ENCODE measurements around the gene SEC14L6. TPM values are rescaled to one million over a fixed set of nuclear protein-coding genes. Genes with fewer than 3 reads are reported as not detected.
"Not testable (repeated sequence)": the region's sequence is repeated elsewhere in the genome, so short reads cannot be mapped to it uniquely, and the experiment has no call there.

SEC14L6 gene
- total RNA-seq, 4 donors from 2014 or later = 7.7 to 72.1 (median 45.0) TPM

GRCh38 chr22:30564045-30564760 lies 17.7 kb upstream of the SEC14L6 start:
- intact Hi-C loops (cut with DNase I; ENCODE audit: low total_unique reads) = no loop called here
- TF ChIP-seq POLR2A (IDR thresholded peaks at IDR 0.05) (no peak), CTCF (IDR thresholded peaks at IDR 0.05) (no peak)
- DNase-seq (ENCODE audit: low spot score in 2 of 2) = no peak
- WGBS, 2 donors = 71 to 77% methylated on average over 8 of the region's 8 CpGs
- no peak overlapping the region for H3K4me3 ChIP-seq (ENCODE audit: low read depth, poor library complexity, severe bottlenecking)

GRCh38 chr22:30562366-30562765 lies 15.8 kb upstream of the SEC14L6 start:
- intact Hi-C loops (cut with DNase I; ENCODE audit: low total_unique reads) = no loop called here
- DNase-seq (ENCODE audit: low spot score in 2 of 2) = no peak
- WGBS, 2 donors = 45 to 49% methylated on average over 6 of the region's 6 CpGs
- no peak overlapping the region for H3K4me3 ChIP-seq (ENCODE audit: low read depth, poor library complexity, severe bottlenecking)
- TF ChIP-seq CTCF (IDR thresholded peaks at IDR 0.05) = no peak
- no peak for TF ChIP-seq POLR2A (IDR thresholded peaks at IDR 0.05)

- no peak for DNase-seq (ENCODE audit: low spot score in 2 of 2)
- no peak overlapping the region for H3K4me3 ChIP-seq (ENCODE audit: low read depth, poor library complexity, severe bottlenecking)
- no peak for TF ChIP-seq POLR2A (IDR thresholded peaks at IDR 0.05)
- no peak for TF ChIP-seq CTCF (IDR thresholded peaks at IDR 0.05)
- intact Hi-C loops (cut with DNase I; ENCODE audit: low total_unique reads) = no loop called here
- WGBS, 2 donors = 63 to 67% methylated on average over 10 of the region's 10 CpGs
Measured at GRCh38 chr22:30561402-30562189, 15.1 kb upstream of the SEC14L6 start.

- DNase-seq (ENCODE audit: low spot score in 2 of 2); H3K4me3 ChIP-seq (ENCODE audit: low read depth, poor library complexity, severe bottlenecking); intact Hi-C loops (cut with DNase I; ENCODE audit: low total_unique reads): not testable (repeated sequence)
- WGBS, 2 donors = 89 to 92% methylated on average over 11 of the region's 11 CpGs
Measured at GRCh38 chr22:30560643-30561202, 14.2 kb upstream of the SEC14L6 start.

- 75 to 80% methylated on average over 6 of the region's 6 CpGs for WGBS, 2 donors
- no peak for DNase-seq (ENCODE audit: low spot score in 2 of 2)
- H3K4me3 ChIP-seq (ENCODE audit: low read depth, poor library complexity, severe bottlenecking) = no peak overlapping the region
- no peak for TF ChIP-seq POLR2A (IDR thresholded peaks at IDR 0.05)
- no peak for TF ChIP-seq CTCF (IDR thresholded peaks at IDR 0.05)
- intact Hi-C loops (cut with DNase I; ENCODE audit: low total_unique reads) = no loop called here
Measured at GRCh38 chr22:30559889-30560288, 13.3 kb upstream of the SEC14L6 start.

- intact Hi-C loops (cut with DNase I; ENCODE audit: low total_unique reads) = no loop called here
- 74% methylated on average over 6 to 8 of the region's 8 CpGs for WGBS, 2 donors
- no peak for TF ChIP-seq POLR2A (IDR thresholded peaks at IDR 0.05)
- no peak overlapping the region for H3K4me3 ChIP-seq (ENCODE audit: low read depth, poor library complexity, severe bottlenecking)
- DNase-seq (ENCODE audit: low spot score in 2 of 2) = no peak
Measured at GRCh38 chr22:30557243-30557642, 10.7 kb upstream of the SEC14L6 start.

Measured in lower leg skin (tissue), 4 donors.